Peyer's patch (tissue), 4 donors: ENCODE results near the gene SP5.

Experiments used
- CTCF ChIP-seq, 6 experiments: fragments of 450-650 bp in 4 of 6; fragments of 200-600 bp in 2 of 6; sonication (generic) in 1 of 6; IDR thresholded peaks; one replicate each; pipeline ENCODE4 v1.5.1; 2017 to 2019; ENCODE audit warnings: antibody characterized with exemption in 6 of 6, mild to moderate bottlenecking in 3 of 6, moderate library complexity in 1 of 6
- POLR2A ChIP-seq, 2 donors: fragments of 450-650 bp; IDR thresholded peaks; one replicate each; pipeline ENCODE4 v1.5.1; 2017; ENCODE audit warnings: antibody characterized with exemption in 2 of 2, mild to moderate bottlenecking in 2 of 2, moderate library complexity in 2 of 2

- TF ChIP-seq CTCF (IDR thresholded peaks at IDR 0.05) (no peak), POLR2A (IDR thresholded peaks at IDR 0.05) (no peak)
These were observed 29.3 kb downstream of the SP5 start for GRCh38 chr2:170744248-170745002.
